Astrocyte of the cerebellum (primary cell): ENCODE results near the gene PDE4DIP.
"Not testable (repeated sequence)": the region's sequence is repeated elsewhere in the genome, so short reads cannot be mapped to it uniquely, and the experiment has no call there.

Source experiments
- DNase-seq: peaks from one replicate; pipeline ENCODE4 v3.0.0-alpha.2; 2011; ENCODE audit warnings: low read depth
- H3K4me3 ChIP-seq: 2 replicates; pipeline ENCODE4 v1.5.1; 2011; ENCODE audit warnings: mild to moderate bottlenecking, low read depth, low read length, moderate library complexity
- in situ Hi-C: cut with HindIII; loops from 2 replicates; pipeline ENCODE4 v1.10.0; 2017; ENCODE audit warnings: low sequenced_read_pairs

PDE4DIP gene

GRCh38 chr1:148901150-148901952 lies 57.1 kb downstream of the PDE4DIP start:
- DNase-seq, H3K4me3 ChIP-seq, in situ Hi-C loops: not testable (repeated sequence)

DNA sequence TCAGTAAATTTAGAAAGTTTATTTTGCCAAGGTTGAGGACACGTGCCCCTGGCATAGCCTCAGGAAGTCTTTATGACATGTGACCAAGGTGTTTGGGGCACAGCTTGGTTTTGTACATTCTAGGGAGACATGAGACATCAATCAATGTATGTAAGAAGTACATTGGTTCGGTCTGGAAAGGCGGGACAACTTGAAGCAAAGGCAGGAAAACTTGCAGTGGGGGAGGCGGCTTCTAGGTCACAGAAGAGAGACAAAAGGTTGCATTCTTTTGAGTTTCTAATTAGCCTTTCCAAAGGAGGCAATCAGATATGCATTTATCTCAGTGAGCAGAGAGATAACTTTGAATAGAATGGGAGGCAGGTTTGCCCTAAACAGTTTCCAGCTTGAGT lies 57.7 kb downstream of the PDE4DIP start:
- DNase-seq, in situ Hi-C loops, H3K4me3 ChIP-seq: not testable (repeated sequence)

DNA sequence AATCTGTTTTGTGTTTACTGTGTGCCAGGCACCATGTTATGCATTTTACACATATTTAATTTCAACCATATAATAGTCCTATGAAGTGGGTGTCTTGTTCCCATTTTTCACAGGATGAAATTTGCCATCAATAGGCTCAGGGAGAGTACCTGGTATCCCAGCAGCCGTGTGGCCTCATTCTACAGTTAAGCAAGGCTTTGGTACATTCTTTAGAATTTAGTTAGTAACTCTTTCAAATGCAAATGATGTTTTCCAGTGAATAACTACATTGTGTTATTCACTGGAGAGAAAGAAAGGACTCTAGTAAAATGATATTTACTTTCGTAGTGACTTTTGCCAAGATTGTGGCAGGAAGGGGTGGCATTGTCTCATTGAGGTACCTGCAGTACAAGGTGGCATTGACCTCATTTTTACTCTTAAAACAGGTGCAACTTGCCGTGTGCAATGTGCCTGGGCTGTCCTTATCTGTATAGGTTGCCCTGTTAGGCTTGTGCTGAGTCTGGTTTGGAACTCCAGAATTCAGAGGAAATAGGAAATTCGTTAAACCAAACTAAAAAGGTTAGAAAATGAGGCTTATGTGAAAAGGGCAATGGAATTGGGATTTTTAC lies 65.1 kb downstream of the PDE4DIP start:
- in situ Hi-C loops, H3K4me3 ChIP-seq, DNase-seq: not testable (repeated sequence)

- H3K4me3 ChIP-seq, in situ Hi-C loops, DNase-seq: not testable (repeated sequence)
Measured at GRCh38 chr1:148911303-148911928, 67.2 kb downstream of the PDE4DIP start.

GRCh38 chr1:148916222-148916621 lies 72.0 kb downstream of the PDE4DIP start:
- DNase-seq, in situ Hi-C loops, H3K4me3 ChIP-seq: not testable (repeated sequence)

GRCh38 chr1:148916695-148917348 lies 72.6 kb downstream of the PDE4DIP start:
- in situ Hi-C loops, DNase-seq, H3K4me3 ChIP-seq: not testable (repeated sequence)

GRCh38 chr1:148918836-148919447 lies 74.7 kb downstream of the PDE4DIP start:
- H3K4me3 ChIP-seq, DNase-seq, in situ Hi-C loops: not testable (repeated sequence)

GRCh38 chr1:148921047-148921446 lies 76.8 kb downstream of the PDE4DIP start:
- H3K4me3 ChIP-seq, in situ Hi-C loops, DNase-seq: not testable (repeated sequence)

- H3K4me3 ChIP-seq, DNase-seq, in situ Hi-C loops: not testable (repeated sequence)
Measured at GRCh38 chr1:148923798-148924197, 79.6 kb downstream of the PDE4DIP start.

DNA sequence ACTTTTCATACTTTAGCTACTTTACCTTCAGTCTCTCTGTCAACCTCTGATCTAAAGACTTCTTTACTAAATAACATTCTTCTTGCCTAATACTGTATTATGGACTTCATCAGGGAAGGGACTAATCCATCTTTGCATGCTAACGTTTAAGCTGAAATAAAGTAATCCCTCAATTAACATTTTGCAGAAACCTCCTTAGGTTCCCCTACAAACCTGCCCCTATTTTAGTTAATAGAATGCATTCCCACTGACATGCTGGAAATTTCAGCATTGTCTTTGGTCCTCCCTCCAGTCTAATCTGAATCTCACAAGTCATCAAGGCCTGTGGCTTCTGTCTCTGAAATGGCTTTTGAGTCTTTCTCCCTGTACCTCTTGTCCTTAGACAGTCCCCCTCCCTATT lies 83.4 kb downstream of the PDE4DIP start:
- in situ Hi-C loops, DNase-seq, H3K4me3 ChIP-seq: not testable (repeated sequence)

GRCh38 chr1:148929253-148929652 lies 85.0 kb downstream of the PDE4DIP start:
- H3K4me3 ChIP-seq, in situ Hi-C loops, DNase-seq: not testable (repeated sequence)

- in situ Hi-C loops, DNase-seq, H3K4me3 ChIP-seq: not testable (repeated sequence)
Measured at GRCh38 chr1:148935381-148936002, 91.3 kb downstream of the PDE4DIP start.

DNA sequence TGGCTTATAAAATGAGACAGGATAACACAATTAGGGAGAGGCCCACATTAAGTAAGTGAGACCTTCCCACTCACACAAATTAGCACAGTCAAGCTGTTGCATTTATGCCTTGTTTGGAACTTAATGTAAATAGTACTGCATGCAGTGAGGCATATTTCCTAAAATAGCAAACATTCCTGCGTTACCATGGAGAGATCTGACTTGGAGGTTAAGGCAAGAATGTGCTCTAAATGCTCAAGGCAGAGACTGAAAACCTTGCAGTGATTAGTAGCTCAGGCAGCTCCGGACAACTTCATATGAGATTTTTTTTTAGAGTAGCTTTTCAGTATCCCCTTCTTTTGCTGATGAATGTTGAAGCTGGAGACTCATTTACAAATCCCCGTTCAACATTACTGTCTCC lies 98.7 kb downstream of the PDE4DIP start:
- H3K4me3 ChIP-seq, DNase-seq, in situ Hi-C loops: not testable (repeated sequence)

DNA sequence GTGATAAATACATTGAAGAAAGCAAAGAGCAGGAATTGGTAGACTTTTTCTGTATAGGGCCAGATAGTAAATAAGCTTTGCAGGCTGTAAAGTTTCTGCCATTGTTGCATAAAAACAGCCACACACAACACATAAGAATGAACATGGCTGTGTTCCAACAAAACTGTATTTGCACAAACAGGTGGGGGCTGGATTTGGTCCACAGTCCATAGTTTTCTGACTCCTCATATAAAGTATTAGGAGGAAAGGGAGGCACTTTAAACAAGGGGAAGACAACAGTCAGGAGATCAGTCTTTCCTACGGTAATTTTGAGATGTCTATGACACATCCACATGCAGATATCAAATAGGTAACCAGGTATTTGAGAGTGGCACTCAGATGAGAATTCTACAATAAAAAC lies 100.9 kb downstream of the PDE4DIP start:
- H3K4me3 ChIP-seq, in situ Hi-C loops, DNase-seq: not testable (repeated sequence)

DNA sequence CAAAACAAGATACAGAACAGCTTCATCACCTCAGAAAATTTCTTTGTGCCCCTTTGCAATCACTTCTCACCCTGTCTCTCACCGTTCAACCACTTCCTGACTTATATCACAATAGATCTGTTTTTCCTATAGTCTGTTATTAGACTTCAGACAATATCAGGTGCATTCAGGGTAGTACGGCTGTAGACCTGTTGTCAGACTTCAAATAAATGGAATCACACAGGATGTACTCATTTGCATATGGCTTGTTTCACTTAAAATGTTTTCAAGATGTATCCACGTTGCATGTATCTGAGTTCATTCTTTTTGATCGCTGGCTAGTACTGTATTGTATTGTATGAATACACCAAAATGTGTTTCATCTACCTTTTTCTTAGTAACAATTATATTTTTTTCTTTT lies 104.5 kb downstream of the PDE4DIP start:
- in situ Hi-C loops: not testable (repeated sequence)

GRCh38 chr1:148951336-148952227 lies 107.4 kb downstream of the PDE4DIP start:
- peak overlapping the region; percentile 51 for H3K4me3 ChIP-seq
- peak; percentile 19 for DNase-seq
- in situ Hi-C loops: not testable (repeated sequence)

More for the DNA sequence above, 104.5 kb downstream of the PDE4DIP start:
- not testable (repeated sequence) for DNase-seq, H3K4me3 ChIP-seq
